ENCODE measurements around the gene PPP1R3G.
"Not testable (repeated sequence)": the region's sequence is repeated elsewhere in the genome, so short reads cannot be mapped to it uniquely, and the experiment has no call there.

PPP1R3G gene

DNA sequence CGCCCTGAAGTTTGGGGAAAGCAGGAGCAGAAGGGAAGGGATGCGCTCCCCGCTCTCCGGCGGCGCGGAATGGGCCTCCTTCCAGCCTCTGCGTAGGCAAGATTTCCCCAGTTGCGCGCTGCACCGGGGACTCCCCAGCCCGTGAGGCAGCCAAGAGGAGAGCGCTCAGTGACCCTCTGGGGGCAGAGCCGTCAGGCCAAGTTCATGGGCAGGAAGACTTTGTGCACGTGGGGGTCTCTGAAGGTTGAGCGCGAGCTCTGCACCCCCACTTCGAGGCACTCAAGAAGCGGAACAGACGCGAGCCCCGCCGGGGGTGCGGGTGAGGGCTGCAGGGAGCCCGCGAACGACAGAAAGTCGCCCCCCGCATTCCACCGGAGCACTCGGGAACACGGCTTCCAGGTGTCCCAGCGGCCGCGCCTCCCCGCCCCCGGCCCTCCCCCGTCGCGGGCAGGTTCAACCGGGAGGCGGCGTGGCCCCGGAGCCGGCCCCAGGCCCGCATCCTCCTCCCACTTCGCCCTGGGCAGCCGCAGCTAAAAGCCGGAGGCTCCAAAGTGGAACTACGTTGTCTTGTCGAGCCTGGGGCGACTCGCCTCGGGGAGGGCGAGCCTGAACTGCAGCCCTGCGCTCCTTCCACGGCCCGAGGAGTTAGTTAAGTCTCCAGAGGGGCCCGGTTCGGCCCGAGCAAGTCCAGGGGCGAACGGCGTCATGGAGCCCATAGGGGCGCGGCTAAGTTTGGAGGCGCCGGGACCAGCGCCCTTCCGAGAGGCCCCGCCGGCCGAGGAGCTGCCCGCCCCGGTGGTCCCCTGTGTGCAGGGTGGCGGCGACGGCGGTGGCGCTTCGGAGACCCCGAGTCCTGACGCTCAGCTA lies at the start of gene PPP1R3G:
Gene PPP1R3G (plus strand): TSS at position 561 of the 867 bp plus-strand sequence. CDS start 145 bp downstream, at position 706.
- no peak for DNase-seq

DNA sequence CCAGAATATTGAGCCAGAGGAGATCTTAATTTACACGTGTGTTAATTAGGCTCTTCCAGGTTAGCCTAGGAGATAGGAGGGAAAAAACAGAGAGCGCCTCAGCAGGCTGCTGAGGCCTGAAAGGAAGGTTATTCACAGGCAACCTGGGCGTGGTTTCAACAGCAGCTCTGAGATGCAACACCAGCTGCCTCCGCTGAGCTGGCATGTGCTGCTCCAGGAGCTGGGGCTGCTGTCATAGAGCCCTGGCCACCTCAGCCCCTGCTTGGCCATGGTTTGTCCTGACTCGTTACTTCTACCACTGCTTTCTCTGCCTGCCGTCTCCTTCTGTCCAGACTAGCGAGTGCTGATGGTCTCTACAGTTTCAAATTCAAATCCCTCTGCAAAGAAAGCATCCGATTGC lies 48.9 kb upstream of the PPP1R3G start:
- DNase-seq = no peak

DNA sequence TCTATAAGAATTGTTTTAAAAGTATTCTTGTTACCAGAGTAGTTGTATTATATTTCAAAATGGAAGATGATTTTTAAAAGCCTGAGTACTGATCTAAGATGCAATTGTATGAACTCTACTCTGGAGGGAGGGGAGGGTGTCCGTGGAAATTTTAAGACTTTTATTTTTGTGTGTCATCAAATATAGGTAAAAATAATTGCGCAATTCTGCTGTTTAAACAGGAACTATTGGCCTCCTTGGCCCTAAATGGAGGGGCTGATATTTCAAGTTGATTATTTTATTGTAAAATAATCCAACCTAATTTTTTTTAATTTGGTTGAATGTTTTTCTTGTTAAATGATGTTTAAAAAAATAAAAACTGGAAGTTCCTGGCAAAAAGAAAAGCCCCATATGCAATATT lies 43.2 kb upstream of the PPP1R3G start:
- no peak for DNase-seq

DNA sequence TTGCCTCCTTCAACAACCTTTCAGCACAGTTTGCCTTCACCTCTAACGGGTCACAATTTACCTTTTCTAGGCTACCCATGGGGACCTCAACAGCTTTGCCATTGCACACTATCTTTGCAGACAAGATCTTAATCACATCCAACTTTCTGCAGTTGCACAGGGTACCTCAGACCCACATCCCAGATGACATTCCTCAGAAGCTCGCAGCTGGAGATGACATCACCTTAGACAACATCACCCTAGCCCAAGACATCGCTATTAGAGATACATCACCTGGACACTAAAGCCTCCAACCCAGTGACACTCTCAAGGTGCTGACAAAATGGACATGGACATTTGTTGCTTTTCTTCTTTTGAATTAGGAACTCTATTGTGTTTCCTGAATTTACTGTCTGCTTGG lies 42.7 kb upstream of the PPP1R3G start:
- no peak for DNase-seq

DNA sequence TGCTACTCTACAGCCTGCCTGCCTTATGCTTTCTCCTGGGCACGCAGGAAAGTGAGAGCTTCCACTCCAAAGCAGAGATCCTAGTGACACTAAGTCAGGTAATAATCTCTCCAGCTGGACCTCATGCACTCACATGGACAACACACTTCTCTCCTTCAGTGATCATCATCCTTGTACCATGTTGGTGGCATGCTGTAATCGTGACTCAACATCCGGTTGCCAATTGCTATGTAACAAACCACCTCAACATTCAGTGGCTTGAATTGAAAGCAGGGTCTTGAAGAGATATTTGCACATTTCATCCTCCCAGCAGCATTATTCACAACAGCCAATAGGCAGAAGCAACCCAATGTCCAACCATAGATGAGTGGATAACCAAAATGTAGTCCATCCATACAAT lies 40.3 kb upstream of the PPP1R3G start:
- DNase-seq = no peak

- DNase-seq = no peak
Observed at GRCh38 chr6:5045416-5045815, 39.7 kb upstream of the PPP1R3G start.

DNA sequence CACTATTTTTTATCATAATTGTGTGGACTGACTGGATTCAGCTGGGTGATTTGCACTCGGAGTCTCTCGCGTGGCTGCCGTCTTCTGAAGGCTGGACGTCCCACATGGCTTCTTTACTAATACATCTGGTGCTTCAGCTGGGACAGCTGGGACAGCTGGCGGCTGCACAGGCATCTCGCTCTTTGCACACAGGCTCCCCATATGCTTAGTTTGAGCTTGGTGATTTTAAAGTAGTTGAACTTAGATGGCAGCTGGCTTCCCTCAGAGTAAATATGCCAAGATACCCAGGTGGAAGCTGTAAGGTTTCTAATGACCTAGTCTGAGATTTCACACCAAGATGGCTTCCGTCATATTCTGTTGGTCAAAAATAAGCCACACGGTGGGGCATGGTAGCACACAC lies 38.7 kb upstream of the PPP1R3G start:
- DNase-seq = no peak

- DNase-seq = no peak
Observed at GRCh38 chr6:5050009-5050408, 35.1 kb upstream of the PPP1R3G start.

- DNase-seq = no peak
Observed at GRCh38 chr6:5051394-5051793, 33.7 kb upstream of the PPP1R3G start.

GRCh38 chr6:5053038-5053437 lies 32.1 kb upstream of the PPP1R3G start:
- no peak for DNase-seq

DNA sequence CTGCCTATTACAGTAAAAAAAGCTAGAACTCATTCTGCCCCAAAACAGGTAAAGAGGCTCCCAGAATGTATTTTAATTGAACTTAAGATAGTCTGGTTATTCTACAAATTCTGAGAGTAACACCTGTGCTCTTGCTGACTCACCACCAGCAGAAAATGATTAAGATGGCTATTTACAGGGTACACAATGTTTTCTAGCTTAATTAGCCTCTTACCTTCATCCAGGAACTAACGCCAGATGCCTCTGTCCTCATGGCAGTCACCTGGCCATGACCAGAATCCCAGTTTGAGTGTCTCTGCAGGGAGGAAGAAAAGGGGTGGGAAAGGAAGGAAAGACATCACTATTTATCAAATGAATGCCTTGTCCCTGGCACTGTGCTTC lies 31.3 kb upstream of the PPP1R3G start:
- no peak for DNase-seq

DNA sequence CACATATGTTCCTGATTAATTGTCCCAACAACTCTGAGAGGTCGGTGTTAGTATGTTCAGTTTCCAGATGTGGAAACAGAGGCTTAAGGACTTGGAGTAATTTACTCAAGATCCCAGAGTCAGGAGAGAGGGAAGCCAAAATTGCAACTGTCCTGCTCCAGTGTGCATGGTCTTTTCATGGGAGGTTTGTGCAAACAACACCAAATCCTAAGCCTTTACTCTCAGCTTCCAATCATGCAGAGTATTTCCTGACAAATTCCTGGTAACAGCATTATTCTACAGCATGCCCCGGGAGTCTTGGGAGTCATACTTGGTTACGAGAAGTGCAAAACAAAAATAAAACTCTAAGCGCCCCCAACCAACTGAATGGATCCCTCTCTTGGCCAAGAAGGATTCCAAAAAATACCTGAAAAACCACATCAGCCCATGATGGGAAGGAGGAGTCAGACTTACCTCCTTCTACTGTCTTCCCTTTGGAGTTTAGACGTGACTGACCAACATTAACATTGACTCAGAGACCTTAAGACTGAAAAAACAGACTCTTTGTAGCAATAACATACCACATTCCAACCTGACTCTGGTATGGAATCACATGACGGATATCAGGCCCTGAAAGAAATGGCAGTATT lies 30.8 kb upstream of the PPP1R3G start:
- DNase-seq = no peak

- no peak for DNase-seq
Observed at GRCh38 chr6:5055118-5055517, 30.0 kb upstream of the PPP1R3G start.

- DNase-seq = no peak
Observed at GRCh38 chr6:5058254-5058653, 26.9 kb upstream of the PPP1R3G start.

DNA sequence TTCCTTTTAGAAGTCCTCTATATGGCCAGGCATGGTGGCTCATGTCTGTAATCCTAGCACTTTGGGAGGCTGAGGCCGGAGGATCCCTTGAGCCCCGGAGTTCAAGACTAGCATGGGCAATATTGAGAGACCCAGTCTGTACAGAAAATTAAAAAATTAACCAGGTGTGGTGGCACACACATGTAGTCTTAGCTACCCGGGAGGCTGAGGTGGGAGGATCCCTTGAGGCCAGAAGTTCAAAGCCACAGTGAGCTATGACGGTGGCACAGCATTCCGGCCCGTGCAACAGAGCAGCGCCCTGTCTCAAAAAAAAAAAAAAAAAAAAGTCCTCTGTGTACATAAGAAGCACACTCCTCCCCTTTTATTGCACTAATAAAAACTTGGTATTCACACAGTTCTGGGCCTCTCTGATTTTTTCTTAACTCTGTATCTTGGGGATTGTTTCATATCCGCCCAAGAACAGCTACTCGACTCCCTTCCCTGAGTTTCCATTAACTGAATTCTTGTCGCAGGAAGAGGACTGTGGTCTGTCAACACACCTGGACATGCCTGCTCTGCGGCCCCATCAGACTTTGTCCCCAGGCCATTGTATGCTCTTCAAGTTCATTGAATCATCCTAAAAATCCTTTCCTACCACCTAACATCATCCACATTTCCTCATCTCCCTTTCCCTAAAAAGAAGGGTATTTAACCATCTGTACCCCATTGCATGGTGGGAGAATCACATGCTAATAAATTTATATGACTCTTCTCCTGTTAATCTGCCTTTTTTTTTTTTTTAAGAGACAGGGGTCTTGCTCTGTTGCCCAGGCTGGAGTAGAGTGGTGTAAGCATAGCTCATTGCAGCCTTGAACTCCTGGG lies 25.9 kb upstream of the PPP1R3G start:
- no peak for DNase-seq

DNA sequence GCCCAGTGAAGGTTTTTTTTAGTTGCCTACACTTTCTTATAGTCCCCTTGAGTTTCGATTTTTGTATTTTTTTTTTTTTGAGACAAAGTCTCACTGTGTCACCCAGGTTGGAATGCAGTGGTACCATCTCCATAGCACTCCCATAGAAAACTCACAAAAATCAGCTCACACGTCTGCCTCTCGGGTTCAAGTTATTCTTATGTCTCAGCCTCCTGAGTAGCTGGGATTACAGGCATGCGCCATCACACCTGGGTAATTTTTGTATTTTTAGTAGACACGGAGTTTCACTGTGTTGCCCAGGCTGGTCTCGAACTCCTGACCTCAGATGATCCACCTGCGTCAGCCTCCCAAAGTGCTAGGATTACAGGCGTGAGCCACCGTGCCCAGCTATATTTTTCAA lies 24.7 kb upstream of the PPP1R3G start:
- DNase-seq = not testable (repeated sequence)

- no peak for DNase-seq
Observed at GRCh38 chr6:5061152-5061551, 24.0 kb upstream of the PPP1R3G start.

DNA sequence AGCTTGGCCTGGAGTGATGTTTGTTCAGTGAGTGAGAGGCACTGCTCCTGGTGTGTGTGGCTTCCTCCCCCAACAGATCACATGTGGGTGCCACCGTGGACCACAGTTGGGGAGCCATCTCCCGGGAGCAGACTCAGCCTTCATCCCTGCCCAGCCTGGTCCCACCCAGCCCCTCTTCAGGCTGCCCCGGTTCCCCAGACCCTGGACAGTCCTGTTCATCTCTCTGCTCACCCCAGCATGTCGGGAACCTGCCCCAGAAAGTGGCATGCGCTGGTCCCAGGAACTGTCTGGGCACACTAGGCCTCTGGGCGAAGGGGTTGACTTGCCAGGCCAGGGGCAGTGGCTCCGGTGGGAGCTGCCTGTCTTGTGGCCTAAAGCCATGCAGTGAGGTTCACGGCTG lies 21.5 kb upstream of the PPP1R3G start:
- no peak for DNase-seq

- no peak for DNase-seq
Observed at GRCh38 chr6:5066456-5067093, 18.6 kb upstream of the PPP1R3G start.

DNA sequence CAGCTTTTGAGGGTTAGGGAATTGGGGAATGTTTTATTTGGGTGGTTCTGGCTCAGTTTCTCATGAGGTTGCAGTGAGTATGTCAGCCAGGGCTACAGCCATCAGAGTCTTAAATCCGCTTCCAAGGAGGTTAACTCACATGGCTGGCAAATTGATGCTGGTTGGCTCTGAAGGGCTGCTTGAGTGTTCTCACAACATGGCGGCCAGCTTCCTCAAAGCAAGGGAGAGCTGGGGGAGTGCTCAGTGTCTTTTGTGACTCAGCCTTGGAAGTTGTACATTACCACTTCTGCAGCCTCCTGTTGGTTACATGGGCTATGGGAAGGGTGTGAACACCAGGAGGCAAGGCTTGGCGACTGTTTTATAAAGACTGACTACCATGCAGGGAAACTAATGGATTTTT lies 17.8 kb upstream of the PPP1R3G start:
- no peak for DNase-seq

GRCh38 chr6:5068153-5068751 lies 16.9 kb upstream of the PPP1R3G start:
- DNase-seq = no peak

DNA sequence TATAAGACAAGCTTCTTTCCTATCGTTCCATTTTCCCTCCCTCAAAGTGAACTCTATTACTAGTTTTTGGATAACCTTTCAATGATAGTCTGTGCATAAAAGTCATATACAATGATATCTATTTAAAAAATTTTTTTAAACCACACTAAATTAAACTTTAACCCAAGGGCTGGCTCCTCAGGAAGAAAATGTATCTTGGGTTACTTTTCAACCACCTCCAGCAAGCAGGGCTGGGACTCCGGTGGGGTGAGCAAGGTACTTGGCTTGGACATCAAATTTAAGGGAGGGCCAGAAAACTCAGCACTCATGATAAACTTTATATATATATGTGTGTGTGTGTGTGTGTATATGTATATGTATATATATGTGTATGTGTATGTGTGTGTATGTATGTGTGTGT lies 13.9 kb upstream of the PPP1R3G start:
- DNase-seq = no peak

DNA sequence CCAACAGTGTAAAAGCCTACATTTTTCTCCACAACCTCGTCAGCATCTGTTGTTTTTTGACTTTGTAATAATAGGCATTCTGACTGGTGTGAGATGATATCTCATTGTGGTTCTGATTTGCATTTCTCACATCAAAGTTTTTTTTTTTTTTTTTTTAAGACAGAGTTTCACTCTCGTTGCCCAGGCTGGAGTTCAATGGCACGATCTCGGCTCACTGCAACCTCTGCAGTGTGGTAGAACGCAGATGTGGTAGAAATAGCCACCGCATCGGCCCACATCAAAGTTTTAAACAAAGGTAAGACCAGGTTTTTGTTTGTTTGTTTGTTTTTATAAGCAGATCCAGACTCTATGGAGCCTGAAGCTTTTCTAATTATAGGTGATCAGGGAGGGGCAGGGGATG lies 12.7 kb upstream of the PPP1R3G start:
- DNase-seq = no peak
